Measurements from ENCODE around the gene ANTXR1. TPM values are rescaled to one million over a fixed set of nuclear protein-coding genes. Genes with fewer than 3 reads are reported as not detected.

The ANTXR1 gene
- total and polyA plus RNA-seq, 2 of the 8 experiments (the other 6 are each of a cell fraction or from before 2014, with no cell fraction given), result 15.8 to 44.3 TPM

DNA sequence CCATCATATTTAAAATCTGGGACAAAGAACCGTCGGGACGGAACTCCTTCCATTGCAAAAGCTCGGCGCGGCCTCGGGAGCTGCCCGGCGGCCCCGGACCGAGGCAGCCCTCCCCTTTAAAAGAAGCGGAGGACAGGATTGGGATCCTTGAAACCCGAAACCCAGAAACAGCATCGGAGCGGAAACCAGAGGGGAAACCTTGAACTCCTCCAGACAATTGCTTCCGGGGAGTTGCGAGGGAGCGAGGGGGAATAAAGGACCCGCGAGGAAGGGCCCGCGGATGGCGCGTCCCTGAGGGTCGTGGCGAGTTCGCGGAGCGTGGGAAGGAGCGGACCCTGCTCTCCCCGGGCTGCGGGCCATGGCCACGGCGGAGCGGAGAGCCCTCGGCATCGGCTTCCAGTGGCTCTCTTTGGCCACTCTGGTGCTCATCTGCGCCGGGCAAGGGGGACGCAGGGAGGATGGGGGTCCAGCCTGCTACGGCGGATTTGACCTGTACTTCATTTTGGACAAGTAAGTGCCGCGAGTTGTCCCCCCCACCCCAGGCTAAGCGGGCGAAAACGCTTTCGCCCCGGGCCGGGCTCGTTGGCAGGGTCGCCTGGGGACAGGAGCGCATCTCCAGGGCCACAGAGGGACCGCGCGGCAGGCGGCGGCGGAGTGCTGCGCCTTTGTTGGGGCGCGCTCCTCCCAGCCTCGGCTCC, at the start of gene ANTXR1 (continued):
- no peak for TF ChIP-seq CHD7 (IDR thresholded peaks at IDR 0.05; ENCODE audit: insufficient replicate concordance, low read length)
- no peak for TF ChIP-seq RNF2 (IDR thresholded peaks at IDR 0.05; ENCODE audit: borderline replicate concordance, low read depth, low read length, missing control alignments, poor library complexity, severe bottlenecking)
- TF ChIP-seq SIX5 (IDR thresholded peaks at IDR 0.05; ENCODE audit: low read depth, low read length), result peak; percentile 19; the same call in 1 of the 2 replicates
- no peak for TF ChIP-seq EGR1 (IDR thresholded peaks at IDR 0.05; ENCODE audit: borderline replicate concordance, low read depth, low read length)
- TF ChIP-seq HDAC6 (IDR thresholded peaks at IDR 0.05; ENCODE audit: low read depth, low read length), result no peak
- TF ChIP-seq USF2 (IDR thresholded peaks at IDR 0.05; ENCODE audit: low read length), result no peak
- peak; percentile 15; the same call in 1 of the 2 replicates for TF ChIP-seq BACH1 (IDR thresholded peaks at IDR 0.05; ENCODE audit: low read length)
- no peak for TF ChIP-seq NRF1 (IDR thresholded peaks at IDR 0.05; ENCODE audit: low read depth, low read length)
- peak; percentile 58; the same call in 1 of the 2 replicates for TF ChIP-seq TAF1 (IDR thresholded peaks at IDR 0.05; ENCODE audit: low read depth, low read length)

Data from H1 (cell line).